Type B pancreatic cell (in vitro differentiated cells): ENCODE results near the gene DUSP15. TPM values are rescaled to one million over a fixed set of nuclear protein-coding genes. Genes with fewer than 3 reads are reported as not detected.

Source experiments
- DNase-seq: peaks from one replicate; pipeline ENCODE4 v3.0.0; 2021; ENCODE audit warnings: mixed read lengths; ENCODE audit not compliant: unreplicated experiment; ENCODE audit errors: extremely low spot score
- H3K27ac Mint-ChIP-seq: 2 replicates; pipeline ENCODE4 v1.8.0; 2021; ENCODE audit warnings: mild to moderate bottlenecking, mixed read lengths
- H3K27me3 Mint-ChIP-seq: 2 replicates; pipeline ENCODE4 v1.8.0; 2021; ENCODE audit warnings: mixed read lengths
- H3K36me3 Mint-ChIP-seq: 2 replicates; pipeline ENCODE4 v1.8.0; 2021; ENCODE audit warnings: mixed read lengths
- H3K4me1 Mint-ChIP-seq: one replicate; pipeline ENCODE4 v1.8.0; 2021; ENCODE audit warnings: mixed read lengths; ENCODE audit not compliant: unreplicated experiment
- H3K4me3 Mint-ChIP-seq: 2 replicates; pipeline ENCODE4 v1.8.0; 2021; ENCODE audit warnings: mild to moderate bottlenecking, mixed read lengths
- H3K9me3 Mint-ChIP-seq: 2 replicates; pipeline ENCODE4 v1.8.0; 2021; ENCODE audit warnings: mixed read lengths
- total RNA-seq: library from RNA; stranded (reverse); gene quantifications from 2 replicates; pipeline ENCODE4 v1.2.1, GENCODE V29; 2021; ENCODE audit warnings: low replicate concordance
- TF ChIP-seq, protein P1 (sequence below): fragments of 200-600 bp; sonication (generic); conservative IDR thresholded peaks from 2 replicates; pipeline ENCODE4 v1.5.0; 2021; ENCODE audit warnings: antibody characterized with exemption, mild to moderate bottlenecking

DUSP15 gene
- total RNA-seq, 1 donor from 2014 or later, result 9.1 TPM

DNA sequence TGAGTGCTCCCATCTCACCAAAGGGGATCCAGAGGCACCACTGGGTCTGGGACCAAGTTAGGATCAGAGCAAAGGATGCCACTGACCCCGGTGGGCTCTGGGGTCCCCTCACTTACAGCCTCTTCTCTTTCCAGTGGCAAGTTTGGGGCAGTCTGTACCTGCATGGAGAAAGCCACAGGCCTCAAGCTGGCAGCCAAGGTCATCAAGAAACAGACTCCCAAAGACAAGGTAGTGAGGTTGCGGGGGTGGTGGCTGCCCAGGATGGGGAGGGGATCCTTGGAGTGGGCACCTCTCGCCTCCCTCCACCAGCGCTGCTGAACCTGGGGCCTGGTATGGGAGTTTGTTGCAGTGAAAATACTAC is 46.2 kb downstream of the DUSP15 start:
- Mint-ChIP-seq H3K9me3 (no peaks in the 10 kb centered on the region), H3K4me3 (no peak overlapping the region), H3K27me3 (peaks cover 6% of the 10 kb centered on the region), H3K4me1 (peaks cover 6% of the 10 kb centered on the region), H3K36me3 (no peaks in the 10 kb centered on the region), H3K27ac (no peak overlapping the region)
- no peak for DNase-seq
- TF ChIP-seq, protein P1, sequence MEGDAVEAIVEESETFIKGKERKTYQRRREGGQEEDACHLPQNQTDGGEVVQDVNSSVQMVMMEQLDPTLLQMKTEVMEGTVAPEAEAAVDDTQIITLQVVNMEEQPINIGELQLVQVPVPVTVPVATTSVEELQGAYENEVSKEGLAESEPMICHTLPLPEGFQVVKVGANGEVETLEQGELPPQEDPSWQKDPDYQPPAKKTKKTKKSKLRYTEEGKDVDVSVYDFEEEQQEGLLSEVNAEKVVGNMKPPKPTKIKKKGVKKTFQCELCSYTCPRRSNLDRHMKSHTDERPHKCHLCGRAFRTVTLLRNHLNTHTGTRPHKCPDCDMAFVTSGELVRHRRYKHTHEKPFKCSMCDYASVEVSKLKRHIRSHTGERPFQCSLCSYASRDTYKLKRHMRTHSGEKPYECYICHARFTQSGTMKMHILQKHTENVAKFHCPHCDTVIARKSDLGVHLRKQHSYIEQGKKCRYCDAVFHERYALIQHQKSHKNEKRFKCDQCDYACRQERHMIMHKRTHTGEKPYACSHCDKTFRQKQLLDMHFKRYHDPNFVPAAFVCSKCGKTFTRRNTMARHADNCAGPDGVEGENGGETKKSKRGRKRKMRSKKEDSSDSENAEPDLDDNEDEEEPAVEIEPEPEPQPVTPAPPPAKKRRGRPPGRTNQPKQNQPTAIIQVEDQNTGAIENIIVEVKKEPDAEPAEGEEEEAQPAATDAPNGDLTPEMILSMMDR, result no peak

GRCh38 chr20:31823360-31824124 is 46.8 kb downstream of the DUSP15 start:
- peaks cover 6% of the 10 kb centered on the region for H3K27me3 Mint-ChIP-seq
- peaks cover 6% of the 10 kb centered on the region for H3K4me1 Mint-ChIP-seq
- no peak overlapping the region for H3K4me3 Mint-ChIP-seq
- no peaks in the 10 kb centered on the region for H3K9me3 Mint-ChIP-seq
- H3K36me3 Mint-ChIP-seq, result no peaks in the 10 kb centered on the region
- no peak for DNase-seq
- TF ChIP-seq, protein P1, result no peak
- H3K27ac Mint-ChIP-seq, result no peak overlapping the region

GRCh38 chr20:31822421-31823330 is 47.7 kb downstream of the DUSP15 start:
- no peaks in the 10 kb centered on the region for H3K9me3 Mint-ChIP-seq
- peaks cover 6% of the 10 kb centered on the region for H3K4me1 Mint-ChIP-seq
- peak overlapping the region; percentile 20 for H3K27ac Mint-ChIP-seq
- DNase-seq, result peak; percentile 94
- peaks cover 6% of the 10 kb centered on the region for H3K27me3 Mint-ChIP-seq
- TF ChIP-seq, protein P1, result peak; percentile 100
- H3K36me3 Mint-ChIP-seq, result no peaks in the 10 kb centered on the region
- H3K4me3 Mint-ChIP-seq, result no peak overlapping the region

DNA sequence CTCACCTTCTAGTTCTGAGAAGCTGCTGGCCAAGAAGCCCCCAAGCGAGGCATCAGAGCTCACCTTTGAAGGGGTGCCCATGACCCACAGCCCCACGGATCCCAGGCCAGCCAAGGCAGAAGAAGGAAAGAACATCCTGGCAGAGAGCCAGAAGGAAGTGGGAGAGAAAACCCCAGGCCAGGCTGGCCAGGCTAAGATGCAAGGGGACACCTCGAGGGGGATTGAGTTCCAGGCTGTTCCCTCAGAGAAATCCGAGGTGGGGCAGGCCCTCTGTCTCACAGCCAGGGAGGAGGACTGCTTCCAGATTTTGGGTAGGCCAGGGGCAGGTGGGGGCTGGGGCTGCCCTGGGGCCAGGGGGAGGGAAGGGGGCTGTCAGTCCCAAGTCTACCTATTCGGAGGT is 48.9 kb downstream of the DUSP15 start:
- TF ChIP-seq, protein P1, result no peak
- no peak for DNase-seq
- Mint-ChIP-seq H3K4me1 (peaks cover 6% of the 10 kb centered on the region), H3K27ac (no peak overlapping the region), H3K9me3 (no peaks in the 10 kb centered on the region), H3K36me3 (no peaks in the 10 kb centered on the region), H3K4me3 (no peak overlapping the region), H3K27me3 (peaks cover 9% of the 10 kb centered on the region)

- H3K27ac Mint-ChIP-seq, result no peak overlapping the region
- TF ChIP-seq, protein P1, result no peak
- H3K9me3 Mint-ChIP-seq, result no peaks in the 10 kb centered on the region
- no peak overlapping the region for H3K4me3 Mint-ChIP-seq
- H3K4me1 Mint-ChIP-seq, result peaks cover 9% of the 10 kb centered on the region
- peaks cover 13% of the 10 kb centered on the region for H3K27me3 Mint-ChIP-seq
- H3K36me3 Mint-ChIP-seq, result no peaks in the 10 kb centered on the region
- DNase-seq, result no peak
These were observed 50.1 kb downstream of the DUSP15 start for GRCh38 chr20:31820228-31820627.
